GM23338 (cell line): ENCODE results near the gene PDGFRA. TPM values are rescaled to one million over a fixed set of nuclear protein-coding genes. Genes with fewer than 3 reads are reported as not detected.

ENCODE experiments used
- ATAC-seq: fragments of 200-7000 bp; cut with Tn5 transposase; 3 replicates; pipeline ENCODE4 v1.9.1; 2020
- DNase-seq: peaks from one replicate; pipeline ENCODE4 v3.0.0-alpha.2; 2015; ENCODE audit warnings: low spot score
- H2AFZ ChIP-seq: fragments of 200-600 bp; sonication (generic); 2 replicates; pipeline ENCODE4 v1.8.0; 2016; ENCODE audit warnings: antibody characterized with exemption, mild to moderate bottlenecking, moderate library complexity
- H3F3A ChIP-seq: fragments of 200-600 bp; sonication (generic); replicated peaks from 2 replicates; pipeline ENCODE4 v1.8.0; 2017; ENCODE audit warnings: antibody characterized with exemption, mixed run types, low read depth
- H3K27ac ChIP-seq: fragments of 200-600 bp; sonication (generic); 2 replicates; pipeline ENCODE4 v1.6.1; 2016; ENCODE audit warnings: low read depth
- H3K27me3 ChIP-seq: fragments of 200-600 bp; sonication (generic); 2 replicates; pipeline ENCODE4 v1.8.0; 2016; ENCODE audit warnings: mild to moderate bottlenecking, mixed run types, moderate library complexity; ENCODE audit not compliant: insufficient read depth
- H3K36me3 ChIP-seq: fragments of 200-600 bp; sonication (generic); 2 replicates; pipeline ENCODE4 v1.8.0; 2016; ENCODE audit warnings: mild to moderate bottlenecking; ENCODE audit not compliant: insufficient read depth
- H3K4me1 ChIP-seq: fragments of 200-600 bp; sonication (generic); 2 replicates; pipeline ENCODE4 v1.8.0; 2016; ENCODE audit warnings: mild to moderate bottlenecking, moderate library complexity; ENCODE audit not compliant: insufficient read depth
- H3K4me2 ChIP-seq: fragments of 200-600 bp; sonication (generic); 2 replicates; pipeline ENCODE4 v1.7.1; 2017; ENCODE audit warnings: mixed run types
- H3K4me3 ChIP-seq: fragments of 200-600 bp; sonication (generic); 2 replicates; pipeline ENCODE4 v1.6.1; 2016; ENCODE audit warnings: mixed run types
- H3K79me2 ChIP-seq: fragments of 200-600 bp; sonication (generic); replicated peaks from 2 replicates; pipeline ENCODE4 v1.8.0; 2017; ENCODE audit warnings: mild to moderate bottlenecking; ENCODE audit not compliant: insufficient read depth
- H3K9me2 ChIP-seq: fragments of 200-600 bp; sonication (generic); 2 replicates; pipeline ENCODE4 v1.8.0; 2017; ENCODE audit not compliant: insufficient read depth
- H4K20me1 ChIP-seq: fragments of 200-600 bp; sonication (generic); replicated peaks from 2 replicates; pipeline ENCODE4 v1.8.0; 2017; ENCODE audit warnings: mild to moderate bottlenecking; ENCODE audit not compliant: insufficient read depth
- H3K27ac Mint-ChIP-seq: 2 replicates; pipeline ENCODE4 v1.8.0; 2020; ENCODE audit warnings: inconsistent platforms, mild to moderate bottlenecking, moderate library complexity, mixed read lengths
- H3K27me3 Mint-ChIP-seq: 3 replicates; pipeline ENCODE4 v1.8.0; 2022; ENCODE audit warnings: low read depth, mild to moderate bottlenecking, moderate library complexity, mixed read lengths, inconsistent platforms; ENCODE audit not compliant: insufficient read depth, poor library complexity
- H3K36me3 Mint-ChIP-seq: 3 replicates; pipeline ENCODE4 v1.8.0; 2021; ENCODE audit warnings: low read depth, mild to moderate bottlenecking, inconsistent platforms, moderate library complexity, mixed read lengths
- H3K4me1 Mint-ChIP-seq: 3 replicates; pipeline ENCODE4 v1.8.0; 2020; ENCODE audit warnings: mild to moderate bottlenecking, inconsistent platforms, mixed read lengths
- H3K4me3 Mint-ChIP-seq: 3 replicates; pipeline ENCODE4 v1.8.0; 2021; ENCODE audit warnings: moderate library complexity, mild to moderate bottlenecking, inconsistent platforms, mixed read lengths
- H3K9me3 Mint-ChIP-seq: 3 replicates; pipeline ENCODE4 v1.8.0; 2020; ENCODE audit warnings: moderate library complexity, mild to moderate bottlenecking, inconsistent platforms, mixed read lengths
- EZH2 ChIP-seq: fragments of 200-600 bp; sonication (generic); IDR thresholded peaks from one replicate; pipeline ENCODE4 v1.8.0; 2017; ENCODE audit warnings: antibody characterized with exemption, mild to moderate bottlenecking, low read depth; ENCODE audit not compliant: unreplicated experiment
- EZH2phosphoT487 ChIP-seq: fragments of 200-600 bp; sonication (generic); IDR thresholded peaks from one replicate; pipeline ENCODE4 v1.8.1; 2018; ENCODE audit warnings: antibody characterized with exemption; ENCODE audit not compliant: unreplicated experiment
- JUNB ChIP-seq: IDR thresholded peaks from one replicate; pipeline ENCODE4 v1.6.1; 2016; ENCODE audit warnings: antibody characterized with exemption; ENCODE audit not compliant: unreplicated experiment
- NANOG ChIP-seq: IDR thresholded peaks from 2 replicates; pipeline ENCODE4 v1.6.1; 2016; ENCODE audit warnings: antibody characterized with exemption, borderline replicate concordance
- POLR2AphosphoS5 ChIP-seq: IDR thresholded peaks from 2 replicates; pipeline ENCODE4 v1.6.1; 2016; ENCODE audit warnings: antibody characterized with exemption, low read depth
- STAT1 ChIP-seq: IDR thresholded peaks from one replicate; pipeline ENCODE4 v1.6.1; 2016; ENCODE audit warnings: antibody characterized with exemption; ENCODE audit not compliant: unreplicated experiment
- ZNF331 ChIP-seq: fragments of 250-450 bp; sonication (Bioruptor Pico); IDR thresholded peaks from 2 replicates; pipeline ENCODE4 v1.5.0; 2020; ENCODE audit warnings: low read depth, mild to moderate bottlenecking, moderate library complexity
- polyA plus RNA-seq: library from polyadenylated mRNA; unstranded; fragments of >200 nt; fragmentation: Nextera tagmentation; extraction: Ambion mirVana; gene quantifications from 2 replicates; pipeline ENCODE4 v1.2.1, GENCODE V29; 2016
- total RNA-seq: library from RNA; depleted of rRNA; stranded (reverse); fragments of >200 nt; shearing (Covaris generic); gene quantifications from 2 replicates; pipeline ENCODE4 v1.2.3, GENCODE V29; 2014
- TF ChIP-seq, protein P1 (sequence below): IDR thresholded peaks from one replicate; pipeline ENCODE4 v1.6.1; 2018; ENCODE audit warnings: antibody characterized with exemption; ENCODE audit not compliant: unreplicated experiment
- TF ChIP-seq, protein P2 (sequence below), 2 experiments: fragments of 200-600 bp in 1 of 2; sonication (generic) in 1 of 2; conservative IDR thresholded peaks; 2 replicates each; pipeline versions ENCODE4 v1.5.1 to v1.6.1; 2016 to 2017; ENCODE audit warnings: antibody characterized with exemption in 2 of 2, low read depth in 2 of 2, mild to moderate bottlenecking in 2 of 2, moderate library complexity in 1 of 2
- TF ChIP-seq, protein P3 (sequence below): fragments of 250-450 bp; sonication (Bioruptor Pico); IDR thresholded peaks from 2 replicates; pipeline ENCODE4 v1.5.0; 2020; ENCODE audit warnings: mild to moderate bottlenecking, moderate library complexity

PDGFRA gene
- total and polyA plus RNA-seq, 2 experiments from 2014 or later: 8.0 to 10.8 TPM

DNA sequence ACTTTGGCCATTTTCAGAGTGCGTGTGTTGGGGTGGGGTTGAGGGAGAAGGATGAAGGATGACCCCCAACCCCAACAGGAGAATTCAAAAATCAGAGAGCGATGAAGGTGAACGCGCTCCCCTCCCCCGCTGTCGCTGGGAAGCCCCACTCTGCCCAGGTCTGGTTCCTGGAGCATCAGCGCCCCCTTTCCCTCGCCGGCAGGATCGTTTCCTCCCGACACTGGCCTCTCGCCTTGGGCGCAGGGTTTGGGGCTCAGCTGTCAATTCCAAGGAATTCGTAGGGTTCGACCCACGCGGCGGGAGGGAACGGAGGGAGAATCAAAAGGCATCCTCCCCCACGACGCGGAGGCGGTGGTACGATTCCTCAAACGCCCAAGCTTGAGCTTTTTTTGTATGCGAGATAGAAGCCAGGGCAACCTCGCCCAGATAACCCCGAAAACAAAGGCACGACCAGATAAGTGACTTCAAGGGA lies 1.0 kb upstream of the PDGFRA start:
- Histone ChIP-seq H3K9me2 (no peaks in the 10 kb centered on the region), H3K27me3 (peaks cover 97% of the 10 kb centered on the region), H3K4me2 (peak overlapping the region; percentile 100), H3F3A (peaks cover 22% of the 10 kb centered on the region; the same call in 1 of the 2 replicates), H3K36me3 (no peaks in the 10 kb centered on the region), H2AFZ (peak overlapping the region; percentile 99), H3K4me3 (peak overlapping the region; percentile 86), H4K20me1 (peaks cover 7% of the 10 kb centered on the region), H3K4me1 (peaks cover 56% of the 10 kb centered on the region), H3K27ac (no peak overlapping the region), H3K79me2 (no peaks in the 10 kb centered on the region)
- Mint-ChIP-seq H3K27me3 (peaks cover 99% of the 10 kb centered on the region), H3K9me3 (peaks cover 10% of the 10 kb centered on the region), H3K4me3 (peak overlapping the region; percentile 76), H3K27ac (no peak overlapping the region), H3K4me1 (peaks cover 42% of the 10 kb centered on the region), H3K36me3 (no peaks in the 10 kb centered on the region; the same call in 2 of the 3 replicates)
- TF ChIP-seq EZH2: peak; percentile 47
- no peak for TF ChIP-seq NANOG
- TF ChIP-seq POLR2AphosphoS5: no peak
- no peak for TF ChIP-seq STAT1
- no peak for TF ChIP-seq EZH2phosphoT487
- TF ChIP-seq, protein P1, sequence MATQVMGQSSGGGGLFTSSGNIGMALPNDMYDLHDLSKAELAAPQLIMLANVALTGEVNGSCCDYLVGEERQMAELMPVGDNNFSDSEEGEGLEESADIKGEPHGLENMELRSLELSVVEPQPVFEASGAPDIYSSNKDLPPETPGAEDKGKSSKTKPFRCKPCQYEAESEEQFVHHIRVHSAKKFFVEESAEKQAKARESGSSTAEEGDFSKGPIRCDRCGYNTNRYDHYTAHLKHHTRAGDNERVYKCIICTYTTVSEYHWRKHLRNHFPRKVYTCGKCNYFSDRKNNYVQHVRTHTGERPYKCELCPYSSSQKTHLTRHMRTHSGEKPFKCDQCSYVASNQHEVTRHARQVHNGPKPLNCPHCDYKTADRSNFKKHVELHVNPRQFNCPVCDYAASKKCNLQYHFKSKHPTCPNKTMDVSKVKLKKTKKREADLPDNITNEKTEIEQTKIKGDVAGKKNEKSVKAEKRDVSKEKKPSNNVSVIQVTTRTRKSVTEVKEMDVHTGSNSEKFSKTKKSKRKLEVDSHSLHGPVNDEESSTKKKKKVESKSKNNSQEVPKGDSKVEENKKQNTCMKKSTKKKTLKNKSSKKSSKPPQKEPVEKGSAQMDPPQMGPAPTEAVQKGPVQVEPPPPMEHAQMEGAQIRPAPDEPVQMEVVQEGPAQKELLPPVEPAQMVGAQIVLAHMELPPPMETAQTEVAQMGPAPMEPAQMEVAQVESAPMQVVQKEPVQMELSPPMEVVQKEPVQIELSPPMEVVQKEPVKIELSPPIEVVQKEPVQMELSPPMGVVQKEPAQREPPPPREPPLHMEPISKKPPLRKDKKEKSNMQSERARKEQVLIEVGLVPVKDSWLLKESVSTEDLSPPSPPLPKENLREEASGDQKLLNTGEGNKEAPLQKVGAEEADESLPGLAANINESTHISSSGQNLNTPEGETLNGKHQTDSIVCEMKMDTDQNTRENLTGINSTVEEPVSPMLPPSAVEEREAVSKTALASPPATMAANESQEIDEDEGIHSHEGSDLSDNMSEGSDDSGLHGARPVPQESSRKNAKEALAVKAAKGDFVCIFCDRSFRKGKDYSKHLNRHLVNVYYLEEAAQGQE: no peak
- TF ChIP-seq, protein P2, sequence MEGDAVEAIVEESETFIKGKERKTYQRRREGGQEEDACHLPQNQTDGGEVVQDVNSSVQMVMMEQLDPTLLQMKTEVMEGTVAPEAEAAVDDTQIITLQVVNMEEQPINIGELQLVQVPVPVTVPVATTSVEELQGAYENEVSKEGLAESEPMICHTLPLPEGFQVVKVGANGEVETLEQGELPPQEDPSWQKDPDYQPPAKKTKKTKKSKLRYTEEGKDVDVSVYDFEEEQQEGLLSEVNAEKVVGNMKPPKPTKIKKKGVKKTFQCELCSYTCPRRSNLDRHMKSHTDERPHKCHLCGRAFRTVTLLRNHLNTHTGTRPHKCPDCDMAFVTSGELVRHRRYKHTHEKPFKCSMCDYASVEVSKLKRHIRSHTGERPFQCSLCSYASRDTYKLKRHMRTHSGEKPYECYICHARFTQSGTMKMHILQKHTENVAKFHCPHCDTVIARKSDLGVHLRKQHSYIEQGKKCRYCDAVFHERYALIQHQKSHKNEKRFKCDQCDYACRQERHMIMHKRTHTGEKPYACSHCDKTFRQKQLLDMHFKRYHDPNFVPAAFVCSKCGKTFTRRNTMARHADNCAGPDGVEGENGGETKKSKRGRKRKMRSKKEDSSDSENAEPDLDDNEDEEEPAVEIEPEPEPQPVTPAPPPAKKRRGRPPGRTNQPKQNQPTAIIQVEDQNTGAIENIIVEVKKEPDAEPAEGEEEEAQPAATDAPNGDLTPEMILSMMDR (conservative IDR thresholded peaks at IDR 0.05; ENCODE audit: low read depth in 2 of 2): peak; percentile 79 to 91
- peak; percentile 38 for ATAC-seq
- peak; percentile 92 for DNase-seq

DNA sequence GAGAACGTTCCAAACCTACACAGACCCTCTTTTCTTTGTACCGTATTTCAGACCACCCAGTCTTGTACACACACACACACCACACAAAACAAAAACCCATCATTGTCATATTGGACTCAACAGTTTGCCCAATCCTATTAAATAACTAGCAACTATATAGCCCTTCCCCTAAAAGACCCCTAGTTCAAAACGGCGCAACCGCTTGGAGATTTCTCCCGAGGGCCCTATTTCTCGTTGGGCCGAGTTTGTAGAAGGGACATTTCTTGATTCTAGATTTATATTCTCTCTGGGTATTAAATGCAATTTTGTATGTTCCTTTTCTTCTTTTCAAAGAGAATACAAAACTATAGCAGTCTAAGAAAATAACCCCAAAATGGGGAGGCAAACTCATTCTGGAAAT lies 547 bp upstream of the PDGFRA start:
- peaks cover 10% of the 10 kb centered on the region for H3K9me3 Mint-ChIP-seq
- Histone ChIP-seq H4K20me1 (peaks cover 7% of the 10 kb centered on the region), H3K4me1 (peaks cover 56% of the 10 kb centered on the region), H3K79me2 (no peaks in the 10 kb centered on the region), H2AFZ (no peak overlapping the region), H3K9me2 (no peaks in the 10 kb centered on the region), H3K36me3 (no peaks in the 10 kb centered on the region), H3K4me2 (peak overlapping the region; percentile 100), H3K27me3 (peaks cover 95% of the 10 kb centered on the region), H3F3A (peaks cover 22% of the 10 kb centered on the region; the same call in 1 of the 2 replicates), H3K27ac (no peak overlapping the region), H3K4me3 (peak overlapping the region; percentile 86)
- H3K4me1 Mint-ChIP-seq: peaks cover 42% of the 10 kb centered on the region
- no peak for TF ChIP-seq ZNF331 (CRISPR knock-in tag)
- TF ChIP-seq EZH2phosphoT487: no peak
- TF ChIP-seq, protein P3, sequence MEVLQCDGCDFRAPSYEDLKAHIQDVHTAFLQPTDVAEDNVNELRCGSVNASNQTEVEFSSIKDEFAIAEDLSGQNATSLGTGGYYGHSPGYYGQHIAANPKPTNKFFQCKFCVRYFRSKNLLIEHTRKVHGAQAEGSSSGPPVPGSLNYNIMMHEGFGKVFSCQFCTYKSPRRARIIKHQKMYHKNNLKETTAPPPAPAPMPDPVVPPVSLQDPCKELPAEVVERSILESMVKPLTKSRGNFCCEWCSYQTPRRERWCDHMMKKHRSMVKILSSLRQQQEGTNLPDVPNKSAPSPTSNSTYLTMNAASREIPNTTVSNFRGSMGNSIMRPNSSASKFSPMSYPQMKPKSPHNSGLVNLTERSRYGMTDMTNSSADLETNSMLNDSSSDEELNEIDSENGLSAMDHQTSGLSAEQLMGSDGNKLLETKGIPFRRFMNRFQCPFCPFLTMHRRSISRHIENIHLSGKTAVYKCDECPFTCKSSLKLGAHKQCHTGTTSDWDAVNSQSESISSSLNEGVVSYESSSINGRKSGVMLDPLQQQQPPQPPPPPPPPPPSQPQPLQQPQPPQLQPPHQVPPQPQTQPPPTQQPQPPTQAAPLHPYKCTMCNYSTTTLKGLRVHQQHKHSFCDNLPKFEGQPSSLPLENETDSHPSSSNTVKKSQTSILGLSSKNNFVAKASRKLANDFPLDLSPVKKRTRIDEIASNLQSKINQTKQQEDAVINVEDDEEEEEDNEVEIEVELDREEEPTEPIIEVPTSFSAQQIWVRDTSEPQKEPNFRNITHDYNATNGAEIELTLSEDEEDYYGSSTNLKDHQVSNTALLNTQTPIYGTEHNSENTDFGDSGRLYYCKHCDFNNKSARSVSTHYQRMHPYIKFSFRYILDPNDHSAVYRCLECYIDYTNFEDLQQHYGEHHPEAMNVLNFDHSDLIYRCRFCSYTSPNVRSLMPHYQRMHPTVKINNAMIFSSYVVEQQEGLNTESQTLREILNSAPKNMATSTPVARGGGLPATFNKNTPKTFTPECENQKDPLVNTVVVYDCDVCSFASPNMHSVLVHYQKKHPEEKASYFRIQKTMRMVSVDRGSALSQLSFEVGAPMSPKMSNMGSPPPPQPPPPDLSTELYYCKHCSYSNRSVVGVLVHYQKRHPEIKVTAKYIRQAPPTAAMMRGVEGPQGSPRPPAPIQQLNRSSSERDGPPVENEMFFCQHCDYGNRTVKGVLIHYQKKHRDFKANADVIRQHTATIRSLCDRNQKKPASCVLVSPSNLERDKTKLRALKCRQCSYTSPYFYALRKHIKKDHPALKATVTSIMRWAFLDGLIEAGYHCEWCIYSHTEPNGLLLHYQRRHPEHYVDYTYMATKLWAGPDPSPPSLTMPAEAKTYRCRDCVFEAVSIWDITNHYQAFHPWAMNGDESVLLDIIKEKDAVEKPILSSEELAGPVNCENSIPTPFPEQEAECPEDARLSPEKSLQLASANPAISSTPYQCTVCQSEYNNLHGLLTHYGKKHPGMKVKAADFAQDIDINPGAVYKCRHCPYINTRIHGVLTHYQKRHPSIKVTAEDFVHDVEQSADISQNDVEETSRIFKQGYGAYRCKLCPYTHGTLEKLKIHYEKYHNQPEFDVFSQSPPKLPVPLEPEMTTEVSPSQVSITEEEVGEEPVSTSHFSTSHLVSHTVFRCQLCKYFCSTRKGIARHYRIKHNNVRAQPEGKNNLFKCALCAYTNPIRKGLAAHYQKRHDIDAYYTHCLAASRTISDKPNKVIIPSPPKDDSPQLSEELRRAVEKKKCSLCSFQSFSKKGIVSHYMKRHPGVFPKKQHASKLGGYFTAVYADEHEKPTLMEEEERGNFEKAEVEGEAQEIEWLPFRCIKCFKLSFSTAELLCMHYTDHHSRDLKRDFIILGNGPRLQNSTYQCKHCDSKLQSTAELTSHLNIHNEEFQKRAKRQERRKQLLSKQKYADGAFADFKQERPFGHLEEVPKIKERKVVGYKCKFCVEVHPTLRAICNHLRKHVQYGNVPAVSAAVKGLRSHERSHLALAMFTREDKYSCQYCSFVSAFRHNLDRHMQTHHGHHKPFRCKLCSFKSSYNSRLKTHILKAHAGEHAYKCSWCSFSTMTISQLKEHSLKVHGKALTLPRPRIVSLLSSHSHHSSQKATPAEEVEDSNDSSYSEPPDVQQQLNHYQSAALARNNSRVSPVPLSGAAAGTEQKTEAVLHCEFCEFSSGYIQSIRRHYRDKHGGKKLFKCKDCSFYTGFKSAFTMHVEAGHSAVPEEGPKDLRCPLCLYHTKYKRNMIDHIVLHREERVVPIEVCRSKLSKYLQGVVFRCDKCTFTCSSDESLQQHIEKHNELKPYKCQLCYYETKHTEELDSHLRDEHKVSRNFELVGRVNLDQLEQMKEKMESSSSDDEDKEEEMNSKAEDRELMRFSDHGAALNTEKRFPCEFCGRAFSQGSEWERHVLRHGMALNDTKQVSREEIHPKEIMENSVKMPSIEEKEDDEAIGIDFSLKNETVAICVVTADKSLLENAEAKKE (CRISPR knock-in tag): no peak
- peak; percentile 68 for TF ChIP-seq EZH2
- no peak for TF ChIP-seq JUNB
- TF ChIP-seq NANOG: no peak
- H3K4me3 Mint-ChIP-seq: peak overlapping the region; percentile 76
- no peak overlapping the region for H3K27ac Mint-ChIP-seq
- H3K27me3 Mint-ChIP-seq: peaks cover 97% of the 10 kb centered on the region
- DNase-seq (no peak), ATAC-seq (no peak)
- H3K36me3 Mint-ChIP-seq: no peaks in the 10 kb centered on the region; the same call in 2 of the 3 replicates
